PC-3 (cell line): ENCODE results near the gene ZNF232. TPM values are rescaled to one million over a fixed set of nuclear protein-coding genes. Genes with fewer than 3 reads are reported as not detected.
"Not testable (repeated sequence)": the region's sequence is repeated elsewhere in the genome, so short reads cannot be mapped to it uniquely, and the experiment has no call there.

ENCODE experiments used
- ATAC-seq: fragments of 200-7000 bp; cut with Tn5 transposase; 2 replicates; pipeline ENCODE4 v1.9.1; 2020; ENCODE audit warnings: mild to moderate bottlenecking, moderate library complexity
- BruUV-seq: library from RNA; stranded (reverse); fragments of 400-500 nt; replicated peaks from 2 replicates; lab custom pipeline; 2021; lab: Mats Ljungman, UMichigan
- CTCF ChIA-PET: fragments of 300-600 bp; sonication (Branson Sonifier 250); formaldehyde crosslinking; loops from one replicate; lab custom pipeline; 2022; ENCODE audit warnings: antibody characterized with exemption; lab: Charles Lee
- POLR2A ChIA-PET: fragments of 300-600 bp; sonication (Branson Sonifier 250); formaldehyde crosslinking; loops from one replicate; lab custom pipeline; 2022; ENCODE audit warnings: antibody characterized with exemption; ENCODE audit not compliant: unreplicated experiment; lab: Charles Lee
- DNase-seq: peaks from one replicate; pipeline ENCODE4 v3.0.0-alpha.2; 2015
- H2AFZ ChIP-seq: fragments of 300-600 bp; sonication (generic); 2 replicates; pipeline ENCODE4 v1.6.0; 2016; ENCODE audit warnings: antibody characterized with exemption, low read length
- H3F3A ChIP-seq: fragments of 300-600 bp; sonication (generic); one replicate; pipeline ENCODE4 v1.6.0; 2017; ENCODE audit warnings: antibody characterized with exemption, low read length, control low read depth, mild to moderate bottlenecking; ENCODE audit not compliant: unreplicated experiment
- H3K27ac ChIP-seq: fragments of 300-600 bp; sonication (generic); 2 replicates; pipeline ENCODE4 v1.5.1; 2016; ENCODE audit warnings: mild to moderate bottlenecking, low read length
- H3K27me3 ChIP-seq: fragments of 300-600 bp; sonication (generic); 2 replicates; pipeline ENCODE4 v1.6.1; 2016; ENCODE audit warnings: low read length, mixed read lengths
- H3K36me3 ChIP-seq: fragments of 300-600 bp; sonication (generic); 2 replicates; pipeline ENCODE4 v1.6.1; 2016; ENCODE audit warnings: low read depth, mixed run types, low read length, mixed read lengths
- H3K4me1 ChIP-seq: fragments of 300-600 bp; sonication (generic); 2 replicates; pipeline ENCODE4 v1.5.1; 2016; ENCODE audit warnings: low read length; ENCODE audit not compliant: insufficient read depth
- H3K4me2 ChIP-seq: fragments of 300-600 bp; sonication (generic); 2 replicates; pipeline ENCODE4 v1.6.0; 2016; ENCODE audit warnings: low read length
- H3K4me3 ChIP-seq: fragments of 300-600 bp; sonication (generic); 2 replicates; pipeline ENCODE4 v1.5.1; 2016; ENCODE audit warnings: mild to moderate bottlenecking, low read length, mixed read lengths
- H3K79me2 ChIP-seq: fragments of 300-600 bp; sonication (generic); 2 replicates; pipeline ENCODE4 v1.6.1; 2017; ENCODE audit warnings: low read length, mixed read lengths
- H3K9ac ChIP-seq: fragments of 300-600 bp; sonication (generic); 2 replicates; pipeline ENCODE4 v1.6.0; 2016; ENCODE audit warnings: mild to moderate bottlenecking, low read length
- H3K9me2 ChIP-seq: fragments of 300-600 bp; sonication (generic); replicated peaks from 2 replicates; pipeline ENCODE4 v1.6.1; 2016; ENCODE audit warnings: mixed run types, low read length, mixed read lengths
- H3K9me3 ChIP-seq: fragments of 300-600 bp; sonication (generic); 2 replicates; pipeline ENCODE4 v1.6.1; 2016; ENCODE audit warnings: low read length, mixed read lengths
- H4K20me1 ChIP-seq: fragments of 300-600 bp; sonication (generic); 2 replicates; pipeline ENCODE4 v1.6.1; 2016; ENCODE audit warnings: low read length, mixed read lengths
- EZH2 ChIP-seq: fragments of 300-600 bp; sonication (generic); IDR thresholded peaks from one replicate; pipeline ENCODE4 v1.6.1; 2017; ENCODE audit warnings: antibody characterized with exemption, mild to moderate bottlenecking, low read length; ENCODE audit not compliant: unreplicated experiment
- EZH2phosphoT487 ChIP-seq: fragments of 300-600 bp; sonication (generic); IDR thresholded peaks from 2 replicates; pipeline ENCODE4 v1.6.1; 2018; ENCODE audit warnings: mild to moderate bottlenecking, antibody characterized with exemption, low read length, borderline replicate concordance
- intact Hi-C: fragments of 100-400 bp; cut with micrococcal nuclease; formaldehyde crosslinking; loops from 2 replicates; pipeline ENCODE4 v1.9.0; 2023
- total RNA-seq: library from RNA; depleted of rRNA; stranded (reverse); fragments of >200 nt; gene quantifications from 2 replicates; pipeline ENCODE4 v1.2.3, GENCODE V29; 2014
- TF ChIP-seq, protein P1 (sequence below): fragments of 300-600 bp; sonication (generic); conservative IDR thresholded peaks from 2 replicates; pipeline ENCODE4 v1.5.1; 2017; ENCODE audit warnings: antibody characterized with exemption, low read depth, mild to moderate bottlenecking, low read length

ZNF232 gene
- total RNA-seq, 1 experiment from 2014 or later = 3.5 TPM

- Histone ChIP-seq H3K9me3 (no peaks in the 10 kb centered on the region), H3K27ac (no peak overlapping the region), H3K4me3 (no peak overlapping the region), H3K9ac (no peak overlapping the region), H3K79me2 (no peaks in the 10 kb centered on the region), H3K36me3 (no peaks in the 10 kb centered on the region), H2AFZ (no peak overlapping the region), H3F3A (no peaks in the 10 kb centered on the region), H3K9me2 (no peaks in the 10 kb centered on the region), H3K4me2 (no peak overlapping the region), H3K4me1 (no peaks in the 10 kb centered on the region), H4K20me1 (no peaks in the 10 kb centered on the region), H3K27me3 (no peaks in the 10 kb centered on the region)
- DNase-seq (no peak), ATAC-seq (no peak)
- intact Hi-C loops = no loop called here
- BruUV-seq = no TSS peak
- TF ChIP-seq, protein P1, sequence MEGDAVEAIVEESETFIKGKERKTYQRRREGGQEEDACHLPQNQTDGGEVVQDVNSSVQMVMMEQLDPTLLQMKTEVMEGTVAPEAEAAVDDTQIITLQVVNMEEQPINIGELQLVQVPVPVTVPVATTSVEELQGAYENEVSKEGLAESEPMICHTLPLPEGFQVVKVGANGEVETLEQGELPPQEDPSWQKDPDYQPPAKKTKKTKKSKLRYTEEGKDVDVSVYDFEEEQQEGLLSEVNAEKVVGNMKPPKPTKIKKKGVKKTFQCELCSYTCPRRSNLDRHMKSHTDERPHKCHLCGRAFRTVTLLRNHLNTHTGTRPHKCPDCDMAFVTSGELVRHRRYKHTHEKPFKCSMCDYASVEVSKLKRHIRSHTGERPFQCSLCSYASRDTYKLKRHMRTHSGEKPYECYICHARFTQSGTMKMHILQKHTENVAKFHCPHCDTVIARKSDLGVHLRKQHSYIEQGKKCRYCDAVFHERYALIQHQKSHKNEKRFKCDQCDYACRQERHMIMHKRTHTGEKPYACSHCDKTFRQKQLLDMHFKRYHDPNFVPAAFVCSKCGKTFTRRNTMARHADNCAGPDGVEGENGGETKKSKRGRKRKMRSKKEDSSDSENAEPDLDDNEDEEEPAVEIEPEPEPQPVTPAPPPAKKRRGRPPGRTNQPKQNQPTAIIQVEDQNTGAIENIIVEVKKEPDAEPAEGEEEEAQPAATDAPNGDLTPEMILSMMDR = no peak
- TF ChIP-seq EZH2 = no peak
- no peak for TF ChIP-seq EZH2phosphoT487
- CTCF ChIA-PET = no interaction called here
- POLR2A ChIA-PET = no interaction called here
Observed at GRCh38 chr17:5133311-5133710, 21.6 kb upstream of the ZNF232 start.

- H3K4me3 ChIP-seq, BruUV-seq, ATAC-seq, H3F3A ChIP-seq, H3K79me2 ChIP-seq, H4K20me1 ChIP-seq, H3K36me3 ChIP-seq, H3K9me3 ChIP-seq, CTCF ChIA-PET, H2AFZ ChIP-seq, DNase-seq, H3K27ac ChIP-seq, H3K27me3 ChIP-seq, H3K4me1 ChIP-seq, H3K9ac ChIP-seq, intact Hi-C loops, POLR2A ChIA-PET, H3K9me2 ChIP-seq, H3K4me2 ChIP-seq: not testable (repeated sequence)
Observed at GRCh38 chr17:5132503-5133225, 21.0 kb upstream of the ZNF232 start.

DNA sequence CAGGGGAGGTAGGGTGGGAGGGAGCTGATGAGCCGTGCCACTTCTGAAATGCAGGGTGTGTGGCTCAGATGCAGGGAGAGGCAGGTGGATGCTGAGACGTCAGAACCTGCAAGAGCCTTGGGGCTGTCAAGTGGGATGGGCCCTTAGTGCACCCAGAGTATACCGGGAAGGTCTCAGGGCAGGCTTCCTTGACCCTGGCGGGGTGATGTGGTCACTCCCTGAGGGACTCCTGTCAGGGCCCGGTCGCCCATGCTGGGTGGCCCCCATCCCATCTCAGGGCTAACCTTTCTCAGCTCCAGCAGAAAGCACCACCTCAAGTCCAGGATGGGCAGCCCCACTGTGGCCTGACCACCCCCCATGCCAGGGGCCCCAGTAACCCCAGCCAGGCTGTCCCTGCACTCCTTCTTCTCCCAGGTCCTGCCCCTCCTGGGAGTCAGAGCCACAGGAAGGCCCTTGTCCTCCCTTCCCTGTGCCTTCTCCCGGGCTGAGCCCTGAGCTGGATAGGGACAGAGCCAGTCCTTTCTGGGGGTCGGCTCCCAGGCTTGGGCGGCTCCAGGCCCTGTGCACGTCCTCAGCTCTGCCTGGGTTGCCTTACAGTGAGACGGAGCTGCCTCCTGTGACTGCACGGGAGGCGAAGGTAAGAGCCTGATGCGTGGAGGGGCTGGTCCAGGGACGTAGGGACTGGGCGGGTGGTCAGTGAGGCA lies 20.3 kb upstream of the ZNF232 start:
- H3F3A ChIP-seq, H3K4me3 ChIP-seq, H3K9me2 ChIP-seq, H3K79me2 ChIP-seq, POLR2A ChIA-PET, H2AFZ ChIP-seq, H3K4me1 ChIP-seq, CTCF ChIA-PET, ATAC-seq, H4K20me1 ChIP-seq, H3K27me3 ChIP-seq, BruUV-seq, intact Hi-C loops, H3K9ac ChIP-seq, H3K4me2 ChIP-seq, H3K36me3 ChIP-seq, H3K27ac ChIP-seq, H3K9me3 ChIP-seq, DNase-seq: not testable (repeated sequence)
